ENCODE results near the gene SERPINA6.
"Not testable (repeated sequence)": the region's sequence is repeated elsewhere in the genome, so short reads cannot be mapped to it uniquely, and the experiment has no call there.

The SERPINA6 gene

DNA sequence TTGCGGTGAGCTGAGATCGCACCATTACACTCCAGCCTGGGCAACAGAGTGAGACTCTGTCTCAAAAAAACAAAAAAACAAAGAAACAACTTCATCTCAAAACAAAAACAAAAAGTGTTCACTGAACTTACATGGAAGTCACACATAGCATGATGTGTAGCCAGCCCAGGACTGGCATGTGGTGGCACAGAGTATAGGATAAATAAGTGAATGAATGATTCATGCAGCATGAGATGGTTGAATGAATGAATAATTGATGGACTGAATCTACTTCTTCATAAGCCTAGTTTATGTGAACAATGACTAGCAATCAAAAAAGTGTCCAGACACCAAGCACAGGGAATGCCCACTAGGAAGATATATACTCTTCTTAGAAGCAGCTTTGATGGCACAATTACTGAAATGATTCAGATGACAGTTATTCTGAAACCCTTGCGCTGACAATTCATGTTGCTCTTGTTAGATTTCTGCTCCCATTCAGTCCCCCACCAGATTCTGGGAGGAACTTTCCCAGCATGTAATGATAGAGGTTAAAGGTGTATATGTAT lies 31.6 kb upstream of the SERPINA6 start:
- DNase-seq (ENCODE audit: extremely low read depth in 1 of 2, low read depth in 1 of 2): no peak

DNA sequence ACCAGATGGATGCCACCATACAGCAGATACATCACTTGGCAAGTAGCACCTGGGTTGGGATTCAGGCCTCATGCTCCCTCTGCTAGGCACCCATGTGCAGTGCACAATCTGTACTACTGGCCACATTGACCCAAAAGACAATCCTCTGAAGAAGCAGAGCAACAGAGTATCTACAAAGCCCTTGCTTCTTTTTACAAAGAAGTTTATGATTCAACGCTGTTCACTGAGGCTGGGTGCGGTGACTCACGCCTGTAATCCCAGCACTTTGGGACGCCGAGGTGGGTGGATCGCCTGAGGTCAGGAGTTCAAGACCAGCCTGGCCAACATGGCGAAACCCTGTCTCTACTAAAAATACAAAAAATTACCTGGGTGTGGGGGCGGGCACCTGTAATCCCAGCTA lies 31.1 kb upstream of the SERPINA6 start:
- not testable (repeated sequence) for DNase-seq (ENCODE audit: extremely low read depth in 1 of 2, low read depth in 1 of 2)

DNA sequence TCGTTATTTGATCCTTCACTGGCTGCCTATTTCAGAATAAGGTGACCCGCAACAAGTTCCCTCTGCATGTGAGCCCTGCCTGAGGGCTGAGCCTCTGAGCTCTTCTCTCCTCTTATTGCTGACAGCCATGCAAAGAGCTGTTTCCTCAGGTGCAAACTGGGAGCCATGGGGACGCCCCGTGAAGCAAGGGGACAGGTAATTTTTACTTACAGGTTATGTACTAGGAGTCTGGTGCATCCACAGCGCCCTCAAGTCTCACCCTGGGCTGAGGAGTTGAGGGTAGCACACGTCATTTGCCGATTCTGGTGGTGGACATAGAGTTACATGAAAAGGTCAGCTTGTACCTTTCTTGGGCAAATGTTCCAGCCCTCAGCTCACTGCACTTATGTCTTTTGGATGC lies 26.1 kb upstream of the SERPINA6 start:
- no peak for DNase-seq (ENCODE audit: extremely low read depth in 1 of 2, low read depth in 1 of 2)

DNA sequence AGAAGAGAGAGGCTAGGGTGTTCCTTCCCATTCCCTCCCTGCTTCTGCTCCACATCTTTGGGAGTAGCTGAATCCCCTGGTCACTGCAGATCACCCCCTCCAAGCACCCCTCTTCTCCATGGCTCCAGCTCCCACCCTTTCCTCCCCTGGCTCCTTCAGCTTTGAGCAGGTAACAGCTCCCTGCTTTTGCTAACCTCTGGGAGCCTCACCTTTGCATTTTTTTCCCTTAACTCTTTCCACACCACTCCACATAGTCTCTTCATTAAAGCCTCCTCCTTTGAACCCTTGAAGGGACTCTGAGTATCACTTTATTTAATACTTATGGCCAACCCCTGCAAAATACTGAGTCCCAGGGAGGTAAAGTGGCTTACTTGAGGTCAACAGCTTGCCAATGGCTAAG lies 25.7 kb upstream of the SERPINA6 start:
- no peak for DNase-seq (ENCODE audit: extremely low read depth in 1 of 2, low read depth in 1 of 2)

DNA sequence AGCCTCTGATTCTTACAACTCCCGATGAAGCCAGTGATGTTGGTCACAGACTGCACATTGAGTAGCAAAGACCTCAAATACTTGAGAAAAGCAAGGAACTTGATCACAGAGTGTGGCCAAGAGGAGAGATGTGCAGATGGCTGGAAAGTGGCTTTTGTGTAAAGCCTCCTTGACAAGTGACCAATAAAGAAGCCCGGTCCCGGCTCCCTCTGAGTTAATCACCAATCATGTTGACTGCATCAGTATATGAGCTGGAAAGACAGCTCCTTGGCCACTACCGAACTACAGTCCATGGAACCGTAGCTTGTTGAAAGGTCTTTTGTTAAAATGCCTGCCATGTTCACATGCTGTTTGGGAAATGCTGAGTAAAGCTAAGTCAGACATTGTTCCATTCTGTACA lies 23.7 kb upstream of the SERPINA6 start:
- DNase-seq (ENCODE audit: extremely low read depth in 1 of 2, low read depth in 1 of 2): no peak

DNA sequence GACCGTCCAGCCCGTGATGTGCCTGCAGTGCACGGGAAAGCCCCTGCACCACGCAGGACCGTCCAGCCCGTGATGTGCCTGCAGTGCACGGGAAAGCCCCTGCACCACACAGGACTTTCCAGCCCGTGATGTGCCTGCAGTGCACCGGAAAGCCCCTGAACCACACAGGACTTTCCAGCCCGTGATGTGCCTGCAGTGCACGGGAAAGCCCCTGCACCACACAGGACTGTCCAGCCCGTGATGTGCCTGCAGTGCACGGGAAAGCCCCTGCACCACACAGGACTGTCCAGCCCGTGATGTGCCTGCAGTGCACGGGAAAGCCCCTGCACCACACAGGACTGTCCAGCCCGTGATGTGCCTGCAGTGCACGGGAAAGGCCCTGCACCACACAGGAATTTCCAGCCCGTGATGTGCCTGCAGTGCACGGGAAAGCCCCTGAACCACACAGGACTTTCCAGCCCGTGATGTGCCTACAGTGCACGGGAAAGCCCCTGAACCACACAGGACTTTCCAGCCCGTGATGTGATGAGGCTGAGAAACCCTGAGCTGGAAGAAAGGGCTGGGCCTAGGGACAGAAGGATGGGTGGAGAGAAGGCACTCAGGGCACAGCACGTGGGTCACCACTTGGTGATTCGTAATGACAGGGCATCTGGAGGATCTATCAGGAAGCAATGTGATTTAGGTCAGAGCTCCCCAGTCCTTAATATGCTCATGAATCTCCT lies 23.1 kb upstream of the SERPINA6 start:
- DNase-seq (ENCODE audit: extremely low read depth in 1 of 2, low read depth in 1 of 2): peak in 1 of 2 donors; percentile 6

DNA sequence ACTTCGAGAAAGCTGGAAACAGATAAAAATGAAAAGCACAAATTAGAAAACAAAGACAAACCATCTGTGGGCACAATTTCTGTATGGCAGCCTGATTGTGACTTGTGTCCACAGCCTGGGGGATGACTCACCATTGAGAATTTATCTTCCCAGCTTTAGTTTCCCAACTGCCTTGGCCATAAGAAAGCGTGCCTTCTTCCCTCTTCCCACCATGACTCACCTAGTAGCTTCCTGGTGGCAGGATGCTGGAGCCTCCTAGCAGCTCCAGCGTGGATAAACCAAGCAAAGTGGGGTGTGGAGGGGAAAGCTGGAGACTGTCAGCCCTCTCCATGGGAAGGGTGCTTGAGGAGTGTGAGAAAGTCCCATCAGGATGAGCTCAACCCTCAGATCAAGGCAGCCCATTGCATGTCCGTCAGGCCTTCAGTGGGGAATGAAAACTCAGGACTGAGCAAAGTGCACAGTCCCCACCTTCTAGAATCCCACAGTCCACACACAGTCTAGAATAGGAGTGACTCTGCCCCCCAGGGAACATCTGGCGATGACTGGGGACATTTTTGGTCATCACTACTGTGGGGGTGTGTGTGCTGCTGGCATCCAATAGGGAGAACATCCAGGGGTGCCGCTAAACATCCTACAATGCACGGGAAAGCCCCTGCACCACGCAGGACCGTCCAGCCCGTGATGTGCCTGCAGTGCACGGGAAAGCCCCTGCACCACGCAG lies 22.4 kb upstream of the SERPINA6 start:
- no peak for DNase-seq (ENCODE audit: extremely low read depth in 1 of 2, low read depth in 1 of 2)

DNA sequence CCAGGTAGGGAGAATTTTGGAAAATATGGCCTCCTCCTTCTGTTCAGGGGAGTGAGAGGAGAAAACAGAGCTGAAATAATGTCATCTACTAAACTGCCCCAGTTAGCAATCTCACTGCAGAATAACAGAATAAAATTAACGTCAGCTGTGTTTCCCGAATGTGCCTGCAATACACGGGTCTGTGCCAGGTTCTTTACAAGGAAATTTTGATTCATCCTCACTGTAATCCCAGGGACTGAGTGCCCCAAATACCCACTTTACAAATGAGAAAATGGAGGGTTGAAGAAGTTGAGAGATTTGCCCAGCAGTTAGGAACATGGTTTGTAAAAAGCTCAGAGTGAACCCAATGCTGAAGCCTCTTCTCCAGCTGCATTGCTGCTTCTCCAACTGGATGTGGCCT lies 21.3 kb upstream of the SERPINA6 start:
- no peak for DNase-seq (ENCODE audit: extremely low read depth in 1 of 2, low read depth in 1 of 2)

DNA sequence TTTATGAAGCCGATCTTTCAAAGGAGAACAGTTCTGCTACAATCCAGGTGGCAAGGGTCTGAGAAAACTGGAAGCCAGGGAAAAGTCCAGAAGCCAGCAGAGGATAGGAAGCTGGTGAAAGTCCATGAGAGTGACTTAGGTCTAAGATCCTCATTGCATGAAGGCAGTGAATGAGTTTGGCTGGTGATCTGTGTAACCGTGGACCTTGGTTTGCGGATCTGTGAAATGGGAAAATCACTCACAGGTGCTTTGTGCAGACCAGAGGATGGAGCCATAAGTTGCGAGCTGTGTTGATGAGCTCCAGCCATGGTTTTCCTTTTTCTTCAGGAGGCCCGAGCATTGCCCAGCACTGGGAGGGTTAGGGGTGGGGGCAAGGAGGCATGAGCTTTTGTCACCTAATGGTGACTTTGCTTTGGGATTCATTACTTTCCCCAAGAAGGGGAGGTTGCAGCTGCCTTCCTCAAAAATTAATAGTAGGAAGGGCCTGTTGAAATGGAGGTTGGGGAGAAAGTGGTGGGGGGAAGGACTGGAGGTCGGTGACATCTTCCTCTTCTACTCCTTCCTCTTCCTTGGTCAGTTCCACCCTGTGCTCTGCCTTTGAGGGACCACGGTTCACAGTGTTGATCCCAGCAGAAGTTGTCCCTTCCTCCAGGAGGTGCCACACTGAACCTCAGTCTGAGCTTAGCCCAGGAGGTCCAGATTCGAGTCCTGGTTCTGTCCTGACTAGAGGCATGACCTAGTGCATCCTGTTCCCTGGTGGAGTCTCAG lies 20.3 kb upstream of the SERPINA6 start:
- DNase-seq (ENCODE audit: extremely low read depth in 1 of 2, low read depth in 1 of 2): no peak

DNA sequence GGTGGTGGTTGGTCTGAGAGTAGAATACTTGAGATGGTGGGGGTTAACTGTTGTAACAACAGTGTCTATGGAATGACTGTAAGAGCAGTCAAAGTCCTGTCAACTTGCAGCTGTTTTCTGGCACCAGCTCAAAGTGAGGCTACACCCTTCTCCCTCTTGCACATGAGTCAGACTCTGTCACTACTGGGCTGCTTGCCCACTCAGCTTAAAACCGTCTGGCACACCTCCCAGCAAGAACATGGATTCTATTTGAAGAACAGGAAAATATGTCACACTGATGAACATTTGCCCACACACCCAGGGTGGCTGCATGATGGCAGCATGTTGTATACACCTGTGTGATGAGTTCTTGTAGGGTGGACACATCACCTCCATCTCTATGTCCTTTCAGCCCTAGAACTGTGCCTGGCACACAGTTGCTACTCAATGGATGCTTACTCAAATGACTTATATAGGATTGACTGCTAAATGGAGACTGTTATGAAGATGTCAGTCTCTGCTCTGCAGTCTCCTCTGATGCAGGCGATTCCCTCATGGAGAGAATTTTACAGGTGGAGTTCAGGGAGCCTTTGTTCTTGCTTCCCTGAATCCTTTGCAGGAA lies 19.3 kb upstream of the SERPINA6 start:
- DNase-seq (ENCODE audit: extremely low read depth in 1 of 2, low read depth in 1 of 2): no peak

DNA sequence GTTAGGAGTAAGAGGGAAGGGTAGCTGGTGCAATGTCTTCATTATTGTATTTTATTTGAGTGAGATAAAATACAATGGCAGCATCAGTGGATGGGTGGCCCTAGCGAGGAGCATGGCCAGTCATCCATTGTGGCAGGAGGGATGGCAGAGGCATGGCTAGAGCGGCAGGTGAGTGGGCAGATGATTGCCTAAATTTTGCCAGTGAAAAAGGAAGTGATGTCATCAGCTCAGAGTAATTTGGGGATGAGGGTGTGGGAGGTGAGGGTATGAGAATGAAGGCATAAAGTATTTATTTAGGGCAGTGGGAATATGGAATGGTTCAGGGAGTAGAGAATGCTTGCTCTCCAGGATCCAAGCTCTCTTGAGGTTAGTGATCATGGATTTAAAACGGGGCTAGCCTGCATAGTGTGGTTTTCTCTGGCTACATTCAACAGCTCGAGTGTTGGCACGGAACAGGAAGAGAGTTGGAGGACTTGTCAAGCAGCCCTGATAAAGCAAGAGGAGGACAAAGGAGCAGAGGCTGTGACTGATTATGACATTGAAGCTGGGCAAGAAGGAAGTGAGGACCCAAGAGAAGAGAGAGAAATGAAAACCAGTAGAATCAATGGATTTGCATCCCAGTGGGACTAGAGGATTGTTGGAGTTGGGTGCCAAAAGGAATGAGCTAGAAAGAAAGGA lies 18.7 kb upstream of the SERPINA6 start:
- DNase-seq (ENCODE audit: extremely low read depth in 1 of 2, low read depth in 1 of 2): no peak

DNA sequence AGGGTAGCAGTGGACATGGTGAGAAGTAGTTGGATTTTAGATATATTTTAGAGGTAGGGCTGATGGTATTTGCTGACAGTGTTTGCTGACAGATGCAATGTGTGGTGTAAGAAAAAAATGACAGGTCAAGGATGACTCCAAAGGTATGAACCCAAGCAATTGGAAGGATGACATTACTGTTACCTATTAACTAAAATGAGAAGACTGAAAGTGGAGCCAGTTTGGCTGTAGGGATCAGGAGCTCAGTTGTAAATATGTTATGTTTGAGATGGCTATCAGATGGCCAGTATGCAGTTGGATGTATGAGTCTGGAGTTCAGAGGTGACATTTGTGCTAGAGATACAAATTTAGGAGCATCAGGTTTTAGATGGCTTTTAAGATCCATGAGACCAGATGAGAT lies 17.4 kb upstream of the SERPINA6 start:
- no peak for DNase-seq (ENCODE audit: extremely low read depth in 1 of 2, low read depth in 1 of 2)

DNA sequence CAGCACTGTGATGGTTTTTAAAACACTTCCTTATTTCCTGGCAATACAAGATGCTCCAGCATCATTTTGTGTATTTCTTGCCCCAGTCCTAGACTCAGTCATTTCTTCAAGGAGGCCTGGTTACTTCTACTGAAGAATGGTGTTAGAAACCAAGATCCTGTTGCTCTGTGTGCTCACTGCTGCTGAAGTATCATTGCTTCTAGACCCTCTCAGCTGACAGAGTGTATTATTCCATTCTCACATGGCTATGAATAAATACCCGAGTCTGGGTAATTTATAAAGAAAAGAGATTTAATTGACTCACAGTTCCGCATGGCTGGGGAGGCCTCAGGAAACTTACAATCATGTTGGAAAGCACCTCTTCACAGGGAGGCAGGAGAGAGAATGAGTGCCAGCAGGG lies 14.9 kb upstream of the SERPINA6 start:
- DNase-seq (ENCODE audit: extremely low read depth in 1 of 2, low read depth in 1 of 2): no peak

DNA sequence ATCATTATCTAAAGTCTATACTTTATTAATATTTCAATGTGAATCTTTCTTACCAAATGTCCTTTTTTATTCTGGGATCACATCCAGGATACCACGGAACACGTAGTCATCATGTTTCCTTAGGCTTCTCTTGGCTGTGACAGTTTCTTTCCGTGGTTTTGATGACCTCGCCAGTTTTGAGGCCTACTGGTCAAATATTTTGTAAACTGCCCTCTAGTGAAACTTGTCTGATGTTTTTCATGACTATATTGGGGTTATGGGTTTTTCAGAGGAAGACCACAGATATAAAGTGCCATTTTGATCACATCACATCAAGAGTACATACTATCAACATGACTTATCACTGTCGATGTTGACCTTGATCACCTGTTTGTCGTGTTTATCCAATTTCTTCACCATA lies 14.1 kb upstream of the SERPINA6 start:
- DNase-seq (ENCODE audit: extremely low read depth in 1 of 2, low read depth in 1 of 2): no peak

DNA sequence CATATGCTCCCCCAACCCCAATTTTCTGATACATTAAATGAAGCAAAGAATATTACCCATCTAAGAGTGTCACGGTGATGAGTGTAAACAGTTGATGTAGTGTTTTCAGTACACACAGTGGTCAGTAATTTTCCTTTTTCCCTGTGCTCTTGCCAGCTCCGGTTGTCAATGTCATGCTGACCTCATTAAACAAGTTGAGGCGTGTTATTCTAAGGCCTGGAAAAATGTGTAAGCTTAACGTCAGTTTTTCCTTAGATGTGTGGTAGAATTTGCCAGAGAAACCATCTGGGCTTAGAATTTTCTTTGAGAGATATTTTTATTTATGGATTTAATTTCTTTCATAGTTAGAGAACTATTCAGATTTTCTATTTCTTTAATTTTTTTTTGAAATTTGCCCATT lies 11.7 kb upstream of the SERPINA6 start:
- no peak for DNase-seq (ENCODE audit: extremely low read depth in 1 of 2, low read depth in 1 of 2)

DNA sequence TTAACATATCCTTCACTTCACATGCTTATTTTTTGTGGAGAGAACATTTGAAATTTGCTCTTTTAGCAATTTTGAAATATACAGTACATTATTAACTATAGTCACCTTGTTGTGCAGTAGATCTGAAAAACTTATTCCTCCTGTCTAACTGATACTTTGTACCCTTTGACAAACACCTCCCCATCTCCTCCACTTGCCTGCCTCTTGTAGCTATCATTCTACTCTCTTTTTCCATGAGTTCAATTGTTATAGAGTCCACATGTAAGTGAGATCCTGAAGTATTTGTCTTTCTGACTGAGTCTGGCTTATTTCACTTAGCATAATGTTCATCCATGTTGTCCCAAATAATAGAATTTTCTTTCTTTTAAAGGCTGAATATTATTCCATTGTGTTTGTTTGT lies 9.5 kb upstream of the SERPINA6 start:
- no peak for DNase-seq (ENCODE audit: extremely low read depth in 1 of 2, low read depth in 1 of 2)

DNA sequence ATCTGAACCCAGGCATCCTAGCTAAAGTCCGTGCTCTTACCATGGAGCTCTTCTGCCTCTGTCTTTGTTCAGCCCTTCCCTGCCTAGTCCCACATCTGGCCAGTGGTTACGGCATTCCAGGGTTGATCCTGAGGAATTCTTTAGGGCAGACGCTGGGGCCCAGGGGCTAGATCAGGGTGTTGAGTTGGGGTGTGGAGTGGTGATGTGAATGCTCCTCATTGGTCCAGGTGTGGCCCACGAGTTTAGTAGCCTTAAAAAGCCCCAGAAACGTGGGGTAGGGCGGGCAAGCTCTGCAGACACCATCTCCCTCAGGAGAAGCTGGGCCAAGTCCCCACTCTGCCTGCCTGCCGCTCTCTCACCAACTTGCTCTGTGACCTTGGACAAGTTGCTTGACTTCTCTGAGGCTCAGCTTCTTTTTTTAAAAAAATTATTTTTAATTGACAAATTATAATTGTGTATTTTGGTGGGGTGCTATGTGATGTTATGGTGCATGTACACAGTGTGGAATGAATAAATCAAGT lies 9.0 kb upstream of the SERPINA6 start:
- DNase-seq (ENCODE audit: extremely low read depth in 1 of 2, low read depth in 1 of 2): no peak

DNA sequence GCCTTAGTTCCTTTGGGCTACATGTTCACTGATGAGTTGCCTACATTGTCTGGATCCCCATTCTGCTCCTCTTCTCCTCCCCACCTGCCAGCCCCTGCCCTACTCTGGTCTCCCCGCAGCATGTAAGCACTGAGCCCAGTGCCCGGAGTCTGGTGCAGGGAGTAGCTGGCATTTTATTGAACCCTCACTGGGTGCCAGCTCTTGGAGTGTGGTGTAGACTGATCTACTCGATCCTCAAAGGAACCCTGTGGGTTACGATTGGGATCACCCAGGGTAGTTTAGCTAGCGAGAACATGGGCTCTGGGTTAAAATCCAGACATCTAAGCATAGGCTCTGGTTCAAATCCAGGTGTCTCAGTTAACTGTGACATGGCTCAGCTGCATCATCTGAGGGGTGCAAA lies 8.3 kb upstream of the SERPINA6 start:
- DNase-seq (ENCODE audit: extremely low read depth in 1 of 2, low read depth in 1 of 2): no peak

DNA sequence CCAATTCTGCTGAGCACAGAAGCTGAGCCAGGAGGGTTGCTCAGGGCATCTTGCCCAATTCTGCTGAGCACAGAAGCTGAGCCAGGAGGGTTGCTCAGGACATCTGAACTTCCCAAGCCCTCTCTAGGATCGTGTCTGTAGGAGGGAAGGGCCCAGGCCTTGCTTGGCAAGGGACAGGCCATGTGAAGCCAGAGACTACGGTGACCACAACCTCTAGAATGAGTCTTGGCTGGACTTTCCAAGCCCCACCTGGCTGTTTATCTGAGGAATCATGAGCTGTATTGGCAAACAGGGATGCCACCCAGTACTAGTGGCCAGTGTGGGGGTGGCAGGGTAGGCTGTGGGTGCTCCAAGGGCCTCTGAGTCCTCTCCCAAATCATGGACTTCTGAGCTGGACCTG lies 7.7 kb upstream of the SERPINA6 start:
- no peak for DNase-seq (ENCODE audit: extremely low read depth in 1 of 2, low read depth in 1 of 2)

DNA sequence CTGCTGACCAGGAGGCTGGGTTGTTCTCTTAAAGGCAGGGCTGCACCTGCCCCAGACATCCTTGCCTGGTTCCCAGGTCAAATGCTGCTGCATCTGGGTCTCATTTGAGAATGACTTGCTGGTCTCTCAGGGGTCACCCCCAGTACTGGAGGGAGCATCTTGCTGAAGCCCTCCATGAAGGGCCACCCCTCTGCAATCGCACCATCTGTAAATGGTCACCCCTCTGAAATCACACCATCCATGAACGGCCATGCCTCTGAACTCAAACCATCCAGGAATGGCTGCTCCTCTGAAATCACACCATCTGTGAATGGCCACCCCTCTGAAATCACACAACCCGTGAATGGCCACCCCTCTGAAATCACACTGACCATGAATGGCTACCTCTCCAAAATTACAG lies 7.3 kb upstream of the SERPINA6 start:
- no peak for DNase-seq (ENCODE audit: extremely low read depth in 1 of 2, low read depth in 1 of 2)
